Heart right ventricle (tissue), 16 donors: Measurements from ENCODE around the gene EPN2. TPM values are rescaled to one million over a fixed set of nuclear protein-coding genes. Genes with fewer than 3 reads are reported as not detected.

Experiments
- ATAC-seq, 8 donors: fragments of 200-7000 bp; cut with Tn5 transposase; one replicate each; pipeline ENCODE4 v1.9.1; 2020; ENCODE audit warnings: mild to moderate bottlenecking in 8 of 8, moderate library complexity in 8 of 8, moderate number of reproducible peaks in 1 of 8
- DNase-seq, 2 donors: peaks; one replicate each; pipeline ENCODE4 v3.0.0-alpha.2; 2020
- H3K27ac ChIP-seq, 10 donors: fragments of 200-600 bp; sonication (generic) in 2 of 10; one replicate each; pipeline versions ENCODE4 v1.5.0 to v1.8.0; 2020 to 2022; ENCODE audit warnings: mild to moderate bottlenecking in 3 of 10
- H3K27me3 ChIP-seq, 7 donors: fragments of 200-600 bp; one replicate each; pipeline ENCODE4 v1.8.0; 2021 to 2022; ENCODE audit warnings: mild to moderate bottlenecking in 2 of 7
- H3K36me3 ChIP-seq, 9 donors: fragments of 200-600 bp; sonication (generic) in 1 of 9; one replicate each; pipeline versions ENCODE4 v1.5.0 to v1.8.0; 2020 to 2022; ENCODE audit warnings: mild to moderate bottlenecking in 2 of 9
- H3K4me1 ChIP-seq, 9 donors: fragments of 200-600 bp; sonication (generic) in 1 of 9; one replicate each; pipeline versions ENCODE4 v1.5.0 to v1.8.0; 2020 to 2022; ENCODE audit warnings: mild to moderate bottlenecking in 4 of 9
- H3K4me3 ChIP-seq, 10 donors: fragments of 200-600 bp; sonication (generic) in 2 of 10; one replicate each; pipeline versions ENCODE4 v1.5.0 to v1.8.0; 2020 to 2022; ENCODE audit warnings: mild to moderate bottlenecking in 7 of 10, moderate library complexity in 2 of 10
- H3K9me3 ChIP-seq, 11 donors: fragments of 200-600 bp in 10 of 11; sonication (generic) in 2 of 11; one replicate each; pipeline versions ENCODE4 v1.5.0 to v1.8.0; 2013 to 2022; ENCODE audit warnings: mild to moderate bottlenecking in 2 of 11, control low read depth in 1 of 11, moderate library complexity in 1 of 11
- WGBS, 2 donors: extraction: QIAGEN DNeasy Blood & Tissue Kit; methylation state at CpG; one replicate each; pipeline ENCODE4 v1.1.7; 2013; ENCODE audit warnings: inconsistent platforms in 1 of 2; 5-methylcytosine and 5-hydroxymethylcytosine counted together
- intact Hi-C, 10 donors: fragments of 100-400 bp; cut with DNase I; formaldehyde crosslinking; loops; one replicate each; pipeline versions ENCODE4 v1.11.1 to v1.14.2; 2022
- polyA plus RNA-seq, 2 donors: library from polyadenylated mRNA; stranded (reverse); fragments of 200-250 nt; gene quantifications; one replicate each; pipeline ENCODE4 v1.2.3, GENCODE V29; 2013
- total RNA-seq, 10 donors: library from RNA; stranded (reverse); fragmentation: NEBNext Ultra II Directional in 3 of 10; extraction: Animal tissue kit (Norgen Biotek cat#: 25700) in 3 of 10; gene quantifications; one replicate each; pipeline versions ENCODE4 v1.2.1 to v1.2.4, GENCODE V29; 2021 to 2023
- TF ChIP-seq, protein P1 (sequence below), 9 donors: fragments of 200-600 bp; sonication (generic) in 2 of 9; IDR thresholded peaks; one replicate each; pipeline versions ENCODE4 v1.5.0 to v1.8.0; 2021 to 2022; ENCODE audit warnings: antibody characterized with exemption in 9 of 9, mild to moderate bottlenecking in 5 of 9, moderate library complexity in 1 of 9
- donor health status: Arrhythmogenic right ventricular cardiomyopathy.
- donor health status: ischemic (EF 13 %, LVEDD 7.1; RV severe dilation, severe dysfunction).
- donor health status: healthy with polysubstance abuse.
- donor health status: DM: no; HTN: yes; CAD: no.
- donor health status: DM: no; HTN: no; CAD: no.
- donor health status: ischemic (EF 25% LVEDD 6.9; RV normal size, moderate dysfunction).
- donor health status: ischemic (EF 25% LVEDD 5.7; RV mildly dilated, moderate dysfunction).
- donor health status: healthy.
- donor health status: DM: yes; HTN: yes; CAD: no.
- donor health status: Ischemic cardiomyopathy.
- donor health status: ischemic (EF 35%, LVEDD 5.7; RV mildly dilated, moderate dysfunction).
- donor health status: nonischemic (EF 11% LVEDD 7.7; RV severe dilation, severe dysfunction).
- donor health status: DM: yes; HTN: yes; CAD: no.
- donor health status: PGD.
- donor health status: ischemic (EF 29% LVEDD 5.4; RV normal size, mild dysfunction).
- donor health status: nonischemic (EF 23%, LVEDD 6.1; RV moderate dilation, normal function).

The EPN2 gene
- total and polyA plus RNA-seq, 12 donors: 20.0 to 83.1 (median 54.9) TPM

GRCh38 chr17:19327031-19327783, 90.0 kb downstream of the EPN2 start:
- Histone ChIP-seq H3K4me1 (peaks cover 0 to 11% (median 3%) of the 10 kb centered on the region in 9 donors), H3K27me3 (peaks cover 0 to 17% (median 0%) of the 10 kb centered on the region in 7 donors), H3K9me3 (peaks cover 0 to 13% (median 0%) of the 10 kb centered on the region in 11 donors), H3K4me3 (no peak overlapping the region), H3K36me3 (peaks cover 0 to 73% (median 7%) of the 10 kb centered on the region in 9 donors), H3K27ac (no peak overlapping the region)
- no peak for DNase-seq
- ATAC-seq: no peak
- TF ChIP-seq, protein P1, sequence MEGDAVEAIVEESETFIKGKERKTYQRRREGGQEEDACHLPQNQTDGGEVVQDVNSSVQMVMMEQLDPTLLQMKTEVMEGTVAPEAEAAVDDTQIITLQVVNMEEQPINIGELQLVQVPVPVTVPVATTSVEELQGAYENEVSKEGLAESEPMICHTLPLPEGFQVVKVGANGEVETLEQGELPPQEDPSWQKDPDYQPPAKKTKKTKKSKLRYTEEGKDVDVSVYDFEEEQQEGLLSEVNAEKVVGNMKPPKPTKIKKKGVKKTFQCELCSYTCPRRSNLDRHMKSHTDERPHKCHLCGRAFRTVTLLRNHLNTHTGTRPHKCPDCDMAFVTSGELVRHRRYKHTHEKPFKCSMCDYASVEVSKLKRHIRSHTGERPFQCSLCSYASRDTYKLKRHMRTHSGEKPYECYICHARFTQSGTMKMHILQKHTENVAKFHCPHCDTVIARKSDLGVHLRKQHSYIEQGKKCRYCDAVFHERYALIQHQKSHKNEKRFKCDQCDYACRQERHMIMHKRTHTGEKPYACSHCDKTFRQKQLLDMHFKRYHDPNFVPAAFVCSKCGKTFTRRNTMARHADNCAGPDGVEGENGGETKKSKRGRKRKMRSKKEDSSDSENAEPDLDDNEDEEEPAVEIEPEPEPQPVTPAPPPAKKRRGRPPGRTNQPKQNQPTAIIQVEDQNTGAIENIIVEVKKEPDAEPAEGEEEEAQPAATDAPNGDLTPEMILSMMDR (IDR thresholded peaks at IDR 0.05): no peak
- WGBS, 2 donors: 93 to 95% methylated on average over 14 of the region's 14 CpGs
- intact Hi-C loops: no loop called here

DNA sequence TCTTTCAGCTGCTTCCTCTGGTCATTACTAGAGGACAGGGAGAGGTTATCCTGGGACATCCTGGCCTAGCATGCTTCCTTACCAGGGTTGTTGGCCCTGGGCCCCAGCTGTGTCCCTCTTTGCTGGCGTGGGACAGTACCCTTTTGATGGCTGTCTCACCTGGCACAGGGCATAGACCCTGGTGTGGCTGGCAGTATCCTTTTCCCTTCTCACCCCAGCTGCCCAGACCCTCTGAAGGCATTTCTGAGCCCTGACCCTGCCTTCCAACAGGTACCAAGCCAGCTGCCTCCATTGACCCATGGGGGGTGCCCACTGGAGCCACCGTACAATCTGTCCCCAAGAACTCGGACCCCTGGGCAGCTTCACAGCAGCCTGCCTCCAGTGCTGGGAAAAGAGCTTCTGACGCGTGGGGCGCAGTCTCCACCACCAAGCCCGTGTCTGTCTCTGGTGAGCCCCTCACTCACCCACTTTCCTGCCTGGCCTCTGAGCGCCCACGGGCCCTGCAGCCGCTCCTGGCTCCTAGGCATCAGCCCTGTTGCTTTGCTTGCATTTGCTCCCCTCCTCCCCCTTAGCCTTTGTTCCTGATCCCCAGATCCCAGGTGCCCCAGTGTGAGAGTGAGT, 91.4 kb downstream of the EPN2 start:
- ATAC-seq: peak in 5 of 8 donors; percentile 25 to 56 (median 49)
- peaks cover 0 to 13% (median 0%) of the 10 kb centered on the region in 11 donors for H3K9me3 ChIP-seq
- 92 to 94% methylated on average over 10 of the region's 10 CpGs for WGBS, 2 donors
- H3K36me3 ChIP-seq: peaks cover 0 to 79% (median 7%) of the 10 kb centered on the region in 9 donors
- no peak for DNase-seq
- no peak overlapping the region for H3K27ac ChIP-seq
- TF ChIP-seq, protein P1 (IDR thresholded peaks at IDR 0.05): no peak
- H3K4me3 ChIP-seq: no peak overlapping the region
- intact Hi-C loops: no loop called here
- H3K27me3 ChIP-seq: peaks cover 0 to 12% (median 0%) of the 10 kb centered on the region in 7 donors
- peaks cover 0 to 11% (median 3%) of the 10 kb centered on the region in 9 donors for H3K4me1 ChIP-seq

DNA sequence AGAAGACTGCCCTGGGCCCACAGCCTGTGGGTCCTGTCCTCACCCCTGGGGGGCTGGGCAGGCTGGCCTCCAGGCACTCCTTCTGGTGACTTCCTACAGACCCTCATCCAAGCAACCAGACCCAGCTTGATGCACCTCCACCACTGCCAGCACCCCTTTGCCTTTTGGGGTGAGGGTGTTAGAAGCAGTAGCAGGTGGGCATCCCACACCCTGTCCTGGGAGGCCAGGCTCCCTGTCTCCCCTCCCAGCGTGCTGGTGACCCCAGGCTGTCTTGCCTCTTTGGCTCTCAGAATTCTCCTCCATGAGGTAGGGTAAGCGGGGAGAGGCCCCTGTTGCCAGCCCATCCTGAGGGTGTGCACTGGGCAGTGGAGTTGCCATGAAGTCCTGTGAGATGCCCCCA, 92.0 kb downstream of the EPN2 start:
- Histone ChIP-seq H3K27me3 (peaks cover 0 to 12% (median 0%) of the 10 kb centered on the region in 7 donors), H3K4me1 (peaks cover 0 to 11% (median 3%) of the 10 kb centered on the region in 9 donors), H3K4me3 (no peak overlapping the region), H3K9me3 (peaks cover 0 to 13% (median 0%) of the 10 kb centered on the region in 11 donors), H3K36me3 (peaks cover 0 to 79% (median 7%) of the 10 kb centered on the region in 9 donors), H3K27ac (no peak overlapping the region)
- intact Hi-C loops: no loop called here
- WGBS, 2 donors: 96 to 100% methylated on average over 2 of the region's 2 CpGs
- no peak for ATAC-seq
- TF ChIP-seq, protein P1 (IDR thresholded peaks at IDR 0.05): no peak
- no peak for DNase-seq

DNA sequence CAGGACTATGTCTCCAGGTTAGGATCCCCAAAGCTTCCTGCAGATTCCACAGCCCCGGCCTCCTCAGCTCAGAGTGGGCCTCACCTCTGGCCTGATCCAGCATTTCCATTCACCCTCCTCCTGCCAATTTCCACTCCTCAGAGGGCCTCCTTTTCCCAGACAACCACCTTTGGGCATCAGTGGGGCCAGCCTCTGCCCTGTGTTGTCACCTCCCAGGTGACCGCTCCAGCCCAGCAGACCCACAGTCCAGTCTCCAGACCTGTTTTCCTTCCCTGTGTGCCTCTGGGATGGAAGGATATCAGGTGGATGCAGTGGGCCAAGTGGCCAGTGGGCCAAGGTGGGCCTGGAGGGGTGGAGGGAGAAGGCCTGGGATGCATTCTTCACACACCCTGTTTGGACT, 92.7 kb downstream of the EPN2 start:
- intact Hi-C loops: no loop called here
- TF ChIP-seq, protein P1 (IDR thresholded peaks at IDR 0.05): no peak
- WGBS, 2 donors: 89 to 97% methylated on average over 2 of the region's 2 CpGs
- no peak overlapping the region for H3K4me3 ChIP-seq
- H3K27me3 ChIP-seq: peaks cover 0 to 8% (median 0%) of the 10 kb centered on the region in 7 donors
- H3K36me3 ChIP-seq: peaks cover 0 to 79% (median 7%) of the 10 kb centered on the region in 9 donors
- H3K9me3 ChIP-seq: peaks cover 0 to 13% (median 0%) of the 10 kb centered on the region in 11 donors
- no peak for DNase-seq
- no peak for ATAC-seq
- H3K27ac ChIP-seq: no peak overlapping the region
- H3K4me1 ChIP-seq: peaks cover 0 to 11% (median 3%) of the 10 kb centered on the region in 9 donors
